DND-41 (cell line): Measurements from ENCODE around the gene IVNS1ABP.

Source experiments
- ATAC-seq: fragments of 200-7000 bp; cut with Tn5 transposase; 3 replicates; pipeline ENCODE4 v1.9.1; 2021; ENCODE audit warnings: low read depth; ENCODE audit not compliant: insufficient read depth
- DNase-seq: peaks from one replicate; pipeline ENCODE4 v3.0.0-alpha.2; 2020
- H2AFZ ChIP-seq: 2 replicates; pipeline ENCODE4 v1.6.0; 2012; ENCODE audit warnings: low read depth, low read length
- H3K27ac ChIP-seq: 2 replicates; pipeline ENCODE4 v1.5.1; 2012; ENCODE audit warnings: low read length, inconsistent platforms
- H3K27me3 ChIP-seq: fragments of 200-600 bp; sonication (generic); 2 replicates; pipeline ENCODE4 v1.6.0; 2012; ENCODE audit warnings: low read length, mild to moderate bottlenecking, inconsistent platforms; ENCODE audit not compliant: insufficient read depth, poor library complexity
- H3K36me3 ChIP-seq: 2 replicates; pipeline ENCODE4 v1.5.1; 2012; ENCODE audit warnings: low read length, inconsistent platforms; ENCODE audit not compliant: insufficient read depth
- H3K4me1 ChIP-seq: 2 replicates; pipeline ENCODE4 v1.5.1; 2012; ENCODE audit warnings: mild to moderate bottlenecking, low read length; ENCODE audit not compliant: insufficient read depth
- H3K4me2 ChIP-seq: 2 replicates; pipeline ENCODE4 v1.6.0; 2012; ENCODE audit warnings: mild to moderate bottlenecking, moderate library complexity, low read length, inconsistent platforms; ENCODE audit not compliant: insufficient read depth
- H3K4me3 ChIP-seq, 2 experiments: fragments of 200-600 bp in 1 of 2; shearing (Covaris generic) in 1 of 2; 2 replicates each; pipeline ENCODE4 v1.5.1; 2012 to 2016; ENCODE audit warnings: inconsistent platforms in 2 of 2, low read length in 2 of 2, mild to moderate bottlenecking in 2 of 2, low read depth in 1 of 2, moderate library complexity in 1 of 2
- H3K79me2 ChIP-seq: 2 replicates; pipeline ENCODE4 v1.6.0; 2012; ENCODE audit warnings: low read length, inconsistent platforms; ENCODE audit not compliant: insufficient read depth
- H3K9ac ChIP-seq: 2 replicates; pipeline ENCODE4 v1.6.0; 2012; ENCODE audit warnings: low read depth, mild to moderate bottlenecking, inconsistent platforms, low read length, moderate library complexity
- H3K9me3 ChIP-seq: 2 replicates; pipeline ENCODE4 v1.5.1; 2012; ENCODE audit warnings: low read length, moderate library complexity, mild to moderate bottlenecking, inconsistent platforms; ENCODE audit not compliant: insufficient read depth, severe bottlenecking
- H4K20me1 ChIP-seq: 2 replicates; pipeline ENCODE4 v1.6.0; 2012; ENCODE audit warnings: low read length; ENCODE audit not compliant: insufficient read depth
- CTCF ChIP-seq: IDR thresholded peaks from 2 replicates; pipeline ENCODE4 v1.5.1; 2012; ENCODE audit warnings: borderline replicate concordance, low read length, moderate library complexity, mild to moderate bottlenecking; ENCODE audit not compliant: poor library complexity, severe bottlenecking; ENCODE audit errors: extremely low read depth
- EZH2 ChIP-seq: IDR thresholded peaks from 3 replicates; pipeline ENCODE4 v1.6.1; 2012; ENCODE audit warnings: borderline replicate concordance, low read depth, mild to moderate bottlenecking, moderate library complexity, low read length, inconsistent platforms; ENCODE audit not compliant: severe bottlenecking

Gene IVNS1ABP

GRCh38 chr1:185342672-185343259 lies 25.7 kb upstream of the IVNS1ABP start:
- Histone ChIP-seq H3K36me3 (no peaks in the 10 kb centered on the region), H3K4me1 (peaks cover 35% of the 10 kb centered on the region), H3K4me2 (no peak overlapping the region), H2AFZ (no peak overlapping the region), H4K20me1 (no peaks in the 10 kb centered on the region), H3K27ac (no peak overlapping the region), H3K4me3 (no peak overlapping the region), H3K9me3 (no peaks in the 10 kb centered on the region), H3K27me3 (no peaks in the 10 kb centered on the region), H3K9ac (no peak overlapping the region), H3K79me2 (no peaks in the 10 kb centered on the region)
- TF ChIP-seq CTCF (no peak), EZH2 (no peak)
- ATAC-seq (no peak), DNase-seq (no peak)

- Histone ChIP-seq H3K79me2 (no peaks in the 10 kb centered on the region), H3K4me1 (peaks cover 35% of the 10 kb centered on the region), H3K27ac (no peak overlapping the region), H2AFZ (no peak overlapping the region), H3K4me3 (no peak overlapping the region), H4K20me1 (no peaks in the 10 kb centered on the region), H3K9me3 (no peaks in the 10 kb centered on the region), H3K36me3 (no peaks in the 10 kb centered on the region), H3K4me2 (no peak overlapping the region), H3K27me3 (no peaks in the 10 kb centered on the region), H3K9ac (no peak overlapping the region)
- DNase-seq (no peak), ATAC-seq (no peak)
- TF ChIP-seq EZH2 (no peak), CTCF (no peak)
Measured at GRCh38 chr1:185342017-185342416, 25.0 kb upstream of the IVNS1ABP start.

GRCh38 chr1:185341196-185341781 lies 24.2 kb upstream of the IVNS1ABP start:
- no peak overlapping the region for H2AFZ ChIP-seq
- H4K20me1 ChIP-seq = no peaks in the 10 kb centered on the region
- no peak overlapping the region for H3K27ac ChIP-seq
- H3K4me2 ChIP-seq = no peak overlapping the region
- no peaks in the 10 kb centered on the region for H3K27me3 ChIP-seq
- H3K9me3 ChIP-seq = no peaks in the 10 kb centered on the region
- H3K9ac ChIP-seq = no peak overlapping the region
- H3K4me3 ChIP-seq = no peak overlapping the region
- TF ChIP-seq CTCF (no peak), EZH2 (no peak)
- ATAC-seq (no peak), DNase-seq (no peak)
- H3K4me1 ChIP-seq = peaks cover 35% of the 10 kb centered on the region
- no peaks in the 10 kb centered on the region for H3K36me3 ChIP-seq
- no peaks in the 10 kb centered on the region for H3K79me2 ChIP-seq
